Kidney epithelial cell (primary cell): ENCODE measurements around the gene MAP3K4. TPM values are rescaled to one million over a fixed set of nuclear protein-coding genes. Genes with fewer than 3 reads are reported as not detected.

Experiments
- DNase-seq: peaks from one replicate; pipeline ENCODE4 v3.0.0-alpha.2; 2010; ENCODE audit warnings: low read depth
- H3K27me3 ChIP-seq: 2 replicates; pipeline ENCODE4 v1.6.0; 2011; ENCODE audit warnings: low read length; ENCODE audit not compliant: control insufficient read depth, insufficient read depth
- H3K36me3 ChIP-seq: 2 replicates; pipeline ENCODE4 v1.5.1; 2011; ENCODE audit warnings: low read length; ENCODE audit not compliant: control insufficient read depth, insufficient read depth
- H3K4me3 ChIP-seq: 2 replicates; pipeline ENCODE4 v1.5.1; 2011; ENCODE audit warnings: low read depth, mild to moderate bottlenecking, control low read depth, low read length
- total RNA-seq: library from RNA; depleted of rRNA; stranded (reverse); fragments of >200 nt; gene quantifications from 2 replicates; pipeline ENCODE4 v1.2.3, GENCODE V29; 2015
- TF ChIP-seq, protein P1 (sequence below): IDR thresholded peaks from 2 replicates; pipeline ENCODE4 v1.5.1; 2011; ENCODE audit warnings: mild to moderate bottlenecking, moderate library complexity, low read length, control low read depth, inconsistent platforms; ENCODE audit not compliant: insufficient read depth, poor library complexity, severe bottlenecking

Gene MAP3K4
- total RNA-seq, 1 donor from 2014 or later = 22.5 TPM

DNA sequence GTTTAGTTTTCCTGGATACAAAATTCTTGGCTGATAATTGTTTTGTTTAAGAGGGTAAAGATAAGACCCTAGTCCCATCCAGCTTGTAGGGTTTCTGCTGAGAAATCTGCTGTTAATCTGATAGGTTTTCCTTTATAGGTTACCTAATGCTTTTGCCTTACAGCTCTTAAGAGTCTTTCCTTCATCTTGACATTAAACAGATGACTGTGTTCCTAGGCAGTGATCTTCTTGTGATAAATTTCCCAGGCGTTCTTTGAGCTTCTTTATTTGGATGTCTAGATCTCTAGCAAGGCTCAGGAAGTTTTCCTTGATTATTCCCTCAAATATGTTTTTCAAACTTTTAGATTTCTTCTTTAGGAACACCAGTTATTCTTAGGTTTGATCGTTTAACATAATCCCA is 134.0 kb downstream of the MAP3K4 start:
- DNase-seq = no peak
- TF ChIP-seq, protein P1, sequence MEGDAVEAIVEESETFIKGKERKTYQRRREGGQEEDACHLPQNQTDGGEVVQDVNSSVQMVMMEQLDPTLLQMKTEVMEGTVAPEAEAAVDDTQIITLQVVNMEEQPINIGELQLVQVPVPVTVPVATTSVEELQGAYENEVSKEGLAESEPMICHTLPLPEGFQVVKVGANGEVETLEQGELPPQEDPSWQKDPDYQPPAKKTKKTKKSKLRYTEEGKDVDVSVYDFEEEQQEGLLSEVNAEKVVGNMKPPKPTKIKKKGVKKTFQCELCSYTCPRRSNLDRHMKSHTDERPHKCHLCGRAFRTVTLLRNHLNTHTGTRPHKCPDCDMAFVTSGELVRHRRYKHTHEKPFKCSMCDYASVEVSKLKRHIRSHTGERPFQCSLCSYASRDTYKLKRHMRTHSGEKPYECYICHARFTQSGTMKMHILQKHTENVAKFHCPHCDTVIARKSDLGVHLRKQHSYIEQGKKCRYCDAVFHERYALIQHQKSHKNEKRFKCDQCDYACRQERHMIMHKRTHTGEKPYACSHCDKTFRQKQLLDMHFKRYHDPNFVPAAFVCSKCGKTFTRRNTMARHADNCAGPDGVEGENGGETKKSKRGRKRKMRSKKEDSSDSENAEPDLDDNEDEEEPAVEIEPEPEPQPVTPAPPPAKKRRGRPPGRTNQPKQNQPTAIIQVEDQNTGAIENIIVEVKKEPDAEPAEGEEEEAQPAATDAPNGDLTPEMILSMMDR = no peak
- no peak overlapping the region for H3K4me3 ChIP-seq
- no peaks in the 10 kb centered on the region for H3K36me3 ChIP-seq
- H3K27me3 ChIP-seq = no peaks in the 10 kb centered on the region

DNA sequence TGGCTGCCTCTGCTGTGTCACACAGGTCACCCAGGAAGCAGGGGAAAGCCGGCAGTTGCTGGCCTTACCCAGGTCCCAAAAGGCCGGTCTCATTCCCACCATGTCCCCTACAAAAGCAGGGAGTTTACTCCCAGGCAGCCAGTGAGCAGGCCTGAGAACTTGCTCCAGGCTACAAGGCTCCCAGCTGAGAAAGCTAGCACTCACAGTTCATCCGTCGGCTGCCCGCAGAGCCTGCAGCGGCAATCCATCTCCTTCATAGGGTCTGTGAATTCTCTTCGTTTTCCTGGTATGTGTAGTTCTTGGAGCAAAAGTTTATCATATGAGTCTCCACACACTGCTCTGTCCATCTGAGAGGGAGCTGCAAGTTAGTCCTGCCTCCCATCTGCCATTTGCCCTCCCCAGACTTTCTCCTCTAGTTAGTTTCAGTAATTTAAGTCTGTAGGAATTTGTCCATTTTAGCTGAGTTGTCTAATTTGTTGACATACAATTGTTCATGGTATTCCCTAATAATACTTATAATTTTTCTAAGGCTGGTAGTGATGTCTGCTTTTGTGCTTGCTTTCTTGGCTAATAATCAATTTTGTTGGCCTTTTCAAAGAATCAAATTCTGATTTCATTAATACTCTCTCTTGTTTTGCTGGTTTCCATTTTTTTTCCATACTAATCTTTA is 135.6 kb downstream of the MAP3K4 start:
- no peak overlapping the region for H3K4me3 ChIP-seq
- no peak for DNase-seq
- no peaks in the 10 kb centered on the region for H3K27me3 ChIP-seq
- TF ChIP-seq, protein P1 = no peak
- no peaks in the 10 kb centered on the region for H3K36me3 ChIP-seq

DNA sequence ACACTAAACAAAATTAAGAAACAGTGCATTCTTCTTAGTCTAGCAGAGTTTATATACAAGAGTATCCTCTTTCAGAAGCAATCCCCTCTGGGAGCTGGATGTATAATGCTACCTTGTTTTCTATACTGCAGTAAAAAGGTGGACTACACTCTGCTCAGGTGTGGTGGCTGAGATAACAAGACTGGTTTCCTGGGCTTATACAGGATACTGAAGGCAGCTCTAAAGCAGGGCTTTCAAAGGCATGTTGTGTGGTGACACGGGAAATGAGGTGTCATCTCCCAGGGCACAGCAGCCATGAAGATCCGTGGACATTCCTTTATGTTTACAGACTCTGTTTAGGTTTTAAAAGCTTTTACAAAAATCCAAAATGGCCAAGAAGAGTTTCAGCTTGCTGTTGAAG is 136.7 kb downstream of the MAP3K4 start:
- H3K36me3 ChIP-seq = no peaks in the 10 kb centered on the region
- TF ChIP-seq, protein P1 = no peak
- no peaks in the 10 kb centered on the region for H3K27me3 ChIP-seq
- H3K4me3 ChIP-seq = no peak overlapping the region
- DNase-seq = no peak

DNA sequence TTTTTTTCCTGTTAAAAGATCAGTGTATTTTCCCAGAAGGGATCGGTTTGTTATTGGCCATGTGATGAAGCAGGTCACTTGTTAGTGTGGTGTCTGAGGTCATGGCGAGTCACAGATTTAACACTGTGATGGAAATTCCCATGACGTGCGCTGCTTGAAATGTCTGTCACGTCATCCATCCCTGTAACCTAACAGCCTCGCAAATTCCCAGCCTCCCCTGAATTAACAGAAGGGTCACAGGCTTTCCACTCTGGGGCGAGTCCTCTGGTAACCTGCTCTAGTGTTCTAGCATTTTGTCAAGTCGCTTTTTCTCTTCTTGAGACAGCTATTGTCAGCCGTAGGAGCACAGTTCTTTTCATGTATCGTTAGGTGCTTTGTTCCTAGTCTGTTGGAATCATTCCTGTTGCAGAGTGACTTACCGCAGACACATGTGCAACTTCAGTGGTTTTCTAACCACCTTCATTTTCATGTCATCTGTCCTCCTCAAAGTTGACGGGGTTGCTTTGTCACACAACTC is 137.2 kb downstream of the MAP3K4 start:
- Histone ChIP-seq H3K36me3 (no peaks in the 10 kb centered on the region), H3K27me3 (no peaks in the 10 kb centered on the region), H3K4me3 (no peak overlapping the region)
- TF ChIP-seq, protein P1 = no peak
- no peak for DNase-seq

DNA sequence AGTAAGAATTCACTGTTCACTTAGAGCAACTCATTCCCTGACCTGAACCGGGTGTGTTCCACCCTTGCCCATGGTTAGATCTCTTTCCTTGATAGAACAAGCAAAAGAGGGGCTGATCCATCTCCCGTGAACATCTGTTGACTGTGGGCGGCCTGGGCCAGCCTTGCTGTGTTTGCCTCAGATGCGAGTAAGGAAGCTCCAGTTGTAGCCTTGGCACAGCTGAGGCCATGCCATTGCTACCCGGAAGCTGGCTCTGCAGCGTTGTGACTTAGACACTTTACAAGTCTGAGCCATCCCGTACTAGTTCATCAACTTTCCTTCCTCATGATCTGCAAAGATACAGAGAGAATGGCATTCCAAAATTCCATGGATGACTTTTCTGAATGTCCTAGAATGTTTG is 139.0 kb downstream of the MAP3K4 start:
- no peak for DNase-seq
- TF ChIP-seq, protein P1 = no peak
- H3K36me3 ChIP-seq = no peaks in the 10 kb centered on the region
- H3K27me3 ChIP-seq = no peaks in the 10 kb centered on the region
- no peak overlapping the region for H3K4me3 ChIP-seq

DNA sequence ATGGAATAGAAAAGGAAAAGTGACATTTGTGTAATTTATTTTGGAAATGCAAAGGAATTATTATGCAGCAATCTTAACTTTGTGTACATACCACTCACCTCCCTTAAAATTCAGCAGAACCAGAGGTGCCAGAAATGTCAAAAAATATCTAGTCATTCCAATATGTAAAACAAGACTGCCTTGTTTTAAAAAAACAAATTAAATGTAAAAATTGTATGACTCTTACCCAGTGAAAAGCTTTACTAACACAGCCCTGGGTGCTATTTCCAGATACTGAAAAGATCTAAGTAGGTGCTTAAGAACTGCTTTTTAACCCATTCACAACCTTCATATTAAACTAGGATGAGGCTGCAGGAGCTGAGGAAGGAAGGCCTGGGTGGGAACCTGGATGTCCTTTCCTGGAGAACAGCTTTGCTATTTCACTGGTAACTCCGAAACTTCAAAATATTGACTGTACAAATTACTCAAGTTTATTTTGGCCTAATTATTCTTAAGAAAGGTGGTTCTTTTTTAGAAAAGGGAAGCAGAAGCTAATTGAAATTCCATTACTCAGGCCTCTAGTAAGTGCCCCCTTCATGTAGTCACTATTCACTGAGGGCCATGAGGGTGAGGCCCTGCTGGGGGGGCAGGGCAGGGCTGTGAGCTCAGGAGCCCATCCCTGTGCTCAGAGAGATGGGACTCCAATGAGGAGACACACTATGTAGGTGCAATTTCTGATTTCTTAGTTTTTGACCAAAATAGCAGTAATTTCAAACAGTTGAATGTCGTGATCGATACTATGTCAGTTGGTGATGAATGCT is 139.6 kb downstream of the MAP3K4 start:
- Histone ChIP-seq H3K36me3 (no peaks in the 10 kb centered on the region), H3K4me3 (no peak overlapping the region), H3K27me3 (no peaks in the 10 kb centered on the region)
- no peak for DNase-seq
- TF ChIP-seq, protein P1 = no peak
